GM13977 (cell line): ENCODE results near the gene PCF11.
A peak's percentile ranks its signal among the peaks of the same experiment; 100 is the strongest.

Experiments used
- DNase-seq: peaks from one replicate; pipeline ENCODE4 v3.0.0; 2012; ENCODE audit warnings: low spot score
- CTCF ChIP-seq: IDR thresholded peaks from 2 replicates; pipeline ENCODE4 v1.5.1; 2012; ENCODE audit warnings: mild to moderate bottlenecking, control low read depth; ENCODE audit not compliant: insufficient read depth; ENCODE audit errors: extremely low read depth, missing control alignments
- in situ Hi-C: fragments of 300-500 bp; cut with MboI; formaldehyde crosslinking; loops from one replicate; pipeline ENCODE4 v1.12.0; 2022; ENCODE audit warnings: low sequenced_read_pairs, low pct_unique_long_range_greater_than_20kb, mixed read lengths, inconsistent platforms; ENCODE audit not compliant: unreplicated experiment

The PCF11 gene

GRCh38 chr11:83151274-83151977 is 5.5 kb upstream of the PCF11 start:
- no peak for TF ChIP-seq CTCF
- in situ Hi-C loops: no loop called here
- no peak for DNase-seq

- TF ChIP-seq CTCF: no peak
- in situ Hi-C loops: no loop called here
- no peak for DNase-seq
These were observed 4.7 kb upstream of the PCF11 start for GRCh38 chr11:83152264-83152663.

- TF ChIP-seq CTCF: no peak
- in situ Hi-C loops: no loop called here
- no peak for DNase-seq
These were observed 3.2 kb upstream of the PCF11 start for GRCh38 chr11:83153764-83154163.

GRCh38 chr11:83156144-83156995 is 561 bp upstream of the PCF11 start:
- no peak for TF ChIP-seq CTCF
- in situ Hi-C loops: no loop called here

GRCh38 chr11:83157594-83158356 is 844 bp downstream of the PCF11 start:
- peak; percentile 18 for DNase-seq
- in situ Hi-C loops: no loop called here
- TF ChIP-seq CTCF: no peak

More at GRCh38 chr11:83156144-83156995, 561 bp upstream of the PCF11 start:
- peak; percentile 22 for DNase-seq

GRCh38 chr11:83158357-83158786 is 1.4 kb downstream of the PCF11 start:
- in situ Hi-C loops: no loop called here
- no peak for TF ChIP-seq CTCF
- no peak for DNase-seq
